22Rv1 (cell line): Measurements from ENCODE around the gene LMO4.

Experiments used
- H3K27ac ChIP-seq: fragments of 450-650 bp; 2 replicates; pipeline ENCODE4 v1.5.1; 2017
- CTCF ChIP-seq: fragments of 450-650 bp; IDR thresholded peaks from 2 replicates; pipeline ENCODE4 v1.5.1; 2017; ENCODE audit warnings: mild to moderate bottlenecking
- ZFX ChIP-seq: fragments of 450-650 bp; IDR thresholded peaks from 2 replicates; pipeline ENCODE4 v1.6.1; 2017; ENCODE audit warnings: antibody characterized with exemption, borderline replicate concordance

The LMO4 gene

GRCh38 chr1:87294633-87295032, 34.0 kb upstream of the LMO4 start:
- TF ChIP-seq ZFX (no peak), CTCF (no peak)
- H3K27ac ChIP-seq = no peak overlapping the region

- H3K27ac ChIP-seq = no peak overlapping the region
- TF ChIP-seq ZFX (no peak), CTCF (no peak)
These were observed 33.1 kb upstream of the LMO4 start for GRCh38 chr1:87295445-87296110.

GRCh38 chr1:87296206-87296605, 32.5 kb upstream of the LMO4 start:
- TF ChIP-seq CTCF (no peak), ZFX (no peak)
- H3K27ac ChIP-seq = no peak overlapping the region

- TF ChIP-seq ZFX (no peak), CTCF (no peak)
- H3K27ac ChIP-seq = no peak overlapping the region
These were observed 29.0 kb upstream of the LMO4 start for GRCh38 chr1:87299661-87300060.

GRCh38 chr1:87300628-87301027, 28.1 kb upstream of the LMO4 start:
- no peak overlapping the region for H3K27ac ChIP-seq
- no peak for TF ChIP-seq ZFX

- no peak for TF ChIP-seq ZFX
- TF ChIP-seq CTCF = no peak
These were observed 23.5 kb upstream of the LMO4 start for GRCh38 chr1:87305151-87305550.

GRCh38 chr1:87305762-87306161, 22.9 kb upstream of the LMO4 start:
- no peak overlapping the region for H3K27ac ChIP-seq
- no peak for TF ChIP-seq CTCF
- no peak for TF ChIP-seq ZFX

More at GRCh38 chr1:87305151-87305550, 23.5 kb upstream of the LMO4 start:
- no peak overlapping the region for H3K27ac ChIP-seq

GRCh38 chr1:87307306-87307705, 21.4 kb upstream of the LMO4 start:
- no peak for TF ChIP-seq CTCF
- no peak for TF ChIP-seq ZFX
- no peak overlapping the region for H3K27ac ChIP-seq
